Jurkat, Clone E6-1 (cell line): ENCODE results near the gene HIGD1A. TPM values are rescaled to one million over a fixed set of nuclear protein-coding genes. Genes with fewer than 3 reads are reported as not detected.

ENCODE experiments used
- DNase-seq: peaks from one replicate; pipeline ENCODE4 v3.0.0-alpha.2; 2011; ENCODE audit warnings: low read depth, low spot score
- H3K4me3 ChIP-seq: 2 replicates; pipeline ENCODE4 v1.5.1; 2011; ENCODE audit warnings: mild to moderate bottlenecking, low read length, control low read depth, moderate library complexity
- polyA plus RNA-seq: library from polyadenylated mRNA; unstranded; fragments of >200 nt; gene quantifications from one replicate; pipeline ENCODE4 v1.2.1, GENCODE V29; 2012; ENCODE audit warnings: missing spikeins; ENCODE audit not compliant: insufficient read length, insufficient read depth

HIGD1A gene
- polyA plus RNA-seq = 104 TPM

- DNase-seq = peak; percentile 91
- H3K4me3 ChIP-seq = peak within 1 kb of the TSS; percentile 89
Observed at GRCh38 chr3:42804106-42804830, at the start of gene HIGD1A. TSS of gene HIGD1A (minus strand) at chr3:42804490. CDS start at chr3:42794253, 10,237 bp downstream.

GRCh38 chr3:42853739-42854302, 49.5 kb upstream of the HIGD1A start:
- no peak overlapping the region for H3K4me3 ChIP-seq
- no peak for DNase-seq

- no peak overlapping the region for H3K4me3 ChIP-seq
- no peak for DNase-seq
Observed at GRCh38 chr3:42853056-42853455, 48.8 kb upstream of the HIGD1A start.

GRCh38 chr3:42852441-42852840, 48.2 kb upstream of the HIGD1A start:
- DNase-seq = no peak

GRCh38 chr3:42851228-42851834, 47.0 kb upstream of the HIGD1A start:
- H3K4me3 ChIP-seq = no peak overlapping the region
- DNase-seq = no peak

More at GRCh38 chr3:42852441-42852840, 48.2 kb upstream of the HIGD1A start:
- no peak overlapping the region for H3K4me3 ChIP-seq

- no peak for DNase-seq
- no peak overlapping the region for H3K4me3 ChIP-seq
Observed at GRCh38 chr3:42850263-42850662, 46.0 kb upstream of the HIGD1A start.

- H3K4me3 ChIP-seq = no peak overlapping the region
- DNase-seq = no peak
Observed at GRCh38 chr3:42849017-42849416, 44.7 kb upstream of the HIGD1A start.

- DNase-seq = no peak
- H3K4me3 ChIP-seq = no peak overlapping the region
Observed at GRCh38 chr3:42847731-42848130, 43.4 kb upstream of the HIGD1A start.

GRCh38 chr3:42846685-42847522, 42.6 kb upstream of the HIGD1A start:
- no peak overlapping the region for H3K4me3 ChIP-seq
- DNase-seq = no peak

- H3K4me3 ChIP-seq = no peak overlapping the region
Observed at GRCh38 chr3:42844815-42845214, 40.5 kb upstream of the HIGD1A start.

GRCh38 chr3:42844412-42844713, 40.1 kb upstream of the HIGD1A start:
- no peak overlapping the region for H3K4me3 ChIP-seq
- DNase-seq = no peak

More at GRCh38 chr3:42844815-42845214, 40.5 kb upstream of the HIGD1A start:
- DNase-seq = no peak

GRCh38 chr3:42843713-42844411, 39.6 kb upstream of the HIGD1A start:
- DNase-seq = no peak

GRCh38 chr3:42841332-42841731, 37.0 kb upstream of the HIGD1A start:
- no peak for DNase-seq
- H3K4me3 ChIP-seq = no peak overlapping the region

More at GRCh38 chr3:42843713-42844411, 39.6 kb upstream of the HIGD1A start:
- H3K4me3 ChIP-seq = no peak overlapping the region

- no peak overlapping the region for H3K4me3 ChIP-seq
- peak; percentile 69 for DNase-seq
Observed at GRCh38 chr3:42839616-42840015, 35.3 kb upstream of the HIGD1A start.

GRCh38 chr3:42838571-42838970, 34.3 kb upstream of the HIGD1A start:
- no peak for DNase-seq

GRCh38 chr3:42836150-42837123, 32.1 kb upstream of the HIGD1A start:
- no peak for DNase-seq
- H3K4me3 ChIP-seq = no peak overlapping the region

More at GRCh38 chr3:42838571-42838970, 34.3 kb upstream of the HIGD1A start:
- no peak overlapping the region for H3K4me3 ChIP-seq

GRCh38 chr3:42831321-42831713, 27.0 kb upstream of the HIGD1A start:
- peak; percentile 66 for DNase-seq
- H3K4me3 ChIP-seq = no peak overlapping the region
